HEK293T (cell line): ENCODE results near the gene MTCP1.

Experiments used
- ARNT ChIP-seq: fragments of 450-650 bp; IDR thresholded peaks from 2 replicates; pipeline ENCODE4 v1.6.1; 2017; ENCODE audit warnings: mild to moderate bottlenecking
- BHLHE40 ChIP-seq: fragments of 450-650 bp; IDR thresholded peaks from 2 replicates; pipeline ENCODE4 v1.6.1; 2016; ENCODE audit warnings: mild to moderate bottlenecking, moderate library complexity, borderline replicate concordance
- ELF4 ChIP-seq: fragments of 450-650 bp; IDR thresholded peaks from 2 replicates; pipeline ENCODE4 v1.6.1; 2017; ENCODE audit warnings: antibody characterized with exemption
- FOXA1 ChIP-seq: fragments of 450-650 bp; IDR thresholded peaks from 2 replicates; pipeline ENCODE4 v1.6.1; 2016; ENCODE audit warnings: mild to moderate bottlenecking
- FOXK2 ChIP-seq: fragments of 450-650 bp; IDR thresholded peaks from 2 replicates; pipeline ENCODE4 v1.6.1; 2016; ENCODE audit warnings: mild to moderate bottlenecking
- FOXM1 ChIP-seq: fragments of 450-650 bp; IDR thresholded peaks from 2 replicates; pipeline ENCODE4 v1.6.1; 2017; ENCODE audit warnings: mild to moderate bottlenecking, borderline replicate concordance
- HDGF ChIP-seq: fragments of 450-650 bp; IDR thresholded peaks from 2 replicates; pipeline ENCODE4 v1.6.1; 2017; ENCODE audit warnings: antibody characterized with exemption, borderline replicate concordance
- L3MBTL2 ChIP-seq: fragments of 450-650 bp; conservative IDR thresholded peaks from 2 replicates; pipeline ENCODE4 v1.6.1; 2016; ENCODE audit warnings: mild to moderate bottlenecking
- SP1 ChIP-seq: fragments of 450-650 bp; IDR thresholded peaks from 2 replicates; pipeline ENCODE4 v1.6.1; 2017
- SUZ12 ChIP-seq: fragments of 450-650 bp; IDR thresholded peaks from 2 replicates; pipeline ENCODE4 v1.6.1; 2016; ENCODE audit warnings: mild to moderate bottlenecking
- TARDBP ChIP-seq: fragments of 450-650 bp; IDR thresholded peaks from 2 replicates; pipeline ENCODE4 v1.6.1; 2016
- ZNF384 ChIP-seq: fragments of 450-650 bp; IDR thresholded peaks from 2 replicates; pipeline ENCODE4 v1.6.1; 2016
- TF ChIP-seq, protein P1 (sequence below): fragments of 450-650 bp; IDR thresholded peaks from 2 replicates; pipeline ENCODE4 v1.6.1; 2016

DNA sequence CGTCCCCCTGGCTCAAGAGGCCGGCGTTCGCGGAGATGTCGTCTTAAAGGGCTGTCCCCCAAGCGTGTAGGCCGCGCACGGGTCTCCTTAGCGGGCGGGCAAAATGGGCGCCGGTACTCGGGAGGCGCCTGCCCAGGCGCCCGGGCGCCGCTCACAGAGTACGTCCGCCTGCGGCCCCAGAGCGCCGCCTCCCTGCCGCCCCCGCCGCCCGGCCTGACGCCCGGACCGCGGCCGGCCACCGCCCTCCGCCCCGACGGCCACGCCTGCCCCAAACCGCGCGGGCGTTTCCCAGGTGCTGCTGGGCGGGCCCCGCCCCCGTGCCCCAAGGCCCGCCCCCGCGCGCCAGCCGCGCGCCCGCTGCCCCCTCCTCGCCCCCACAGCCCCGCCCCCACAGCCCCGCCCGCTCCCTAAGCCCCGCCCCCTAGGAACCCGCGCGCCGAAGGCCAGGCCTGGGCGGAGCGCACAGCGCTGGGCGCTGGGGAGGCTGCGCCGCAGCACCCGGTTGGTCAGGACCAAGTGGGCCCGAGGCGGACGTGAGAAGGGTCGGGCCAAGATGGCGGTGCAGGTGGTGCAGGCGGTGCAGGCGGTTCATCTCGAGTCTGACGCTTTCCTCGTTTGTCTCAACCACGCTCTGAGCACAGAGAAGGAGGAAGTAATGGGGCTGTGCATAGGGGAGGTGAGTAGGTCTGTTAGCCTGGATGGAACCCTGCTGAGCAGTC is at the start of gene MTCP1, which contains the start of the genes BRCC3 and CMC4:
- TF ChIP-seq FOXM1 (no peak), FOXK2 (no peak), L3MBTL2 (peak; percentile 15; the same call in 1 of the 2 replicates), SP1 (no peak), HDGF (no peak), FOXA1 (no peak), TARDBP (no peak), ELF4 (peak; percentile 45; the same call in 1 of the 2 replicates), ARNT (no peak), BHLHE40 (no peak), SUZ12 (no peak), ZNF384 (no peak)
- TF ChIP-seq, protein P1, sequence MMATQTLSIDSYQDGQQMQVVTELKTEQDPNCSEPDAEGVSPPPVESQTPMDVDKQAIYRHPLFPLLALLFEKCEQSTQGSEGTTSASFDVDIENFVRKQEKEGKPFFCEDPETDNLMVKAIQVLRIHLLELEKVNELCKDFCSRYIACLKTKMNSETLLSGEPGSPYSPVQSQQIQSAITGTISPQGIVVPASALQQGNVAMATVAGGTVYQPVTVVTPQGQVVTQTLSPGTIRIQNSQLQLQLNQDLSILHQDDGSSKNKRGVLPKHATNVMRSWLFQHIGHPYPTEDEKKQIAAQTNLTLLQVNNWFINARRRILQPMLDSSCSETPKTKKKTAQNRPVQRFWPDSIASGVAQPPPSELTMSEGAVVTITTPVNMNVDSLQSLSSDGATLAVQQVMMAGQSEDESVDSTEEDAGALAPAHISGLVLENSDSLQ, result no peak
